ENCODE measurements around the gene SLC39A3. TPM values are rescaled to one million over a fixed set of nuclear protein-coding genes. Genes with fewer than 3 reads are reported as not detected.

The SLC39A3 gene
- total and polyA plus RNA-seq, 7 donors = 7.2 to 35.4 (median 17.1) TPM

DNA sequence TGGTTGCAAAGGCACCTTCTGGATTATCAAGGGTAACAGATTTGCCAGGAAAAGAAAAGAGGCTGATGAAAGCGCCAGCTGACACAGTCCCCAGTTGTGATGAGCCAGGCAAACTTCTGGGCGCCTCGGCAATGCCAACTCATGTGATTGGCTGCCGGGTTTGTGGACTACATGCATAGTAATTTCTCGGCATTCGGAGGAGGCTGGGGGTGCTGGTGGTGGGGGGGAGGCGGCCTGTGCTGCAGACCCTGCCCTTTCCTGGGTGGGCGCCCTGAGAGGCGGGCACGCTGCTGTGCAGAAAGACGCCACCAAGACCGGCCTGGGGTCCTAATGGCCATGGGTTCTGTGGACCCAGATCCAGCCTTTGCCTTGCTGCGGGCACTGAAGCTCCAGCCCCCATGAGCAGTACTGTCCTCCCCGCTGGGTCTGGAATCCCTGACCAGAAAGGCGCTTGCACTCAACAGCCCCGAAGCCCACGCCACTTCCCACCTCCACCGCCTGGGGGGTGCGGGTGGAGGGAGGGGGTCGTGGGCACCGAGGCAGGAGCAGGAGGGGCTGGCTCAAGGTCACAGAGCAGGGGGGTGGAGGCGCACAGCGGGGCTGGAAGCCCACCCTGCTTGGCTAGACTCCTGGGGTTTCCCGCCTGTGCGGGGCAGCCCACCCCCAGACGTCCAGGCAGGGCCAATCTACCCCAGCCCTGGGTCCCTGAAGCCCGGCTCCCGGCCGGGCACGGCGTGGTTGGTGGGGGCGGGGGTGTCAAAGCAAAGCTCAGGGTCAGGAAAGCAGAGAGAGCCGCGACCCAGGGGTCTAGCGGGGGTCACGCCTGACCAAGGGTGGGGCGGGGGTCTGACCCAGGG is 19.7 kb downstream of the SLC39A3 start:
- peaks cover 12 to 58% (median 34%) of the 10 kb centered on the region in 3 donors for H3K27me3 ChIP-seq
- intact Hi-C loops (cut with DNase I) = no loop called here
- peak; percentile 64 for DNase-seq

DNA sequence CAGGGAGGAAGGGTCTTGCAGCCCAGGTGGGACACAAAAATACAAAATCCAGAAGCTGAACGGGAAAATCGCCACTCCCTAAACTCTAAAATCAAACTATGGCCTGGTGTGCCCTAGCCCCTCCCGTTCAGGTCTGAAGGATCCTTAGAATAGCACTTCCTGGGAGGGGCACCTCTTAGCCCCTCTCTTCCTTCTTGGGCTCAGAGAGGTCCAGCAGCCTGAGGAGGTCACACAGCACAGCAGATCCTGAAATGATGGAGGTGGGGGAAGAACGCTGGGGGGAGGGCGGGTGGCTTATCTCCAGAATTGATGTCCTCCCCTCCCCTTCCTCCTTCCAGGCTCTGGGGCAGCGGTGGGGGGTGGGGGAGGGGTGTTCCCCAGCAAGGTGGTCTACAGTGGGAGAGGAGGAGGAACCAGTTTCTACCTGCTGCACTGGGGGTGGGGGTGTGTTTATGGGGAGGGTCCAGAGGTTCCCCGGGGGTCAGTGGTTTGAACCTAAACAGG is 20.5 kb downstream of the SLC39A3 start:
- WGBS, 2 donors = 24 to 52% methylated on average over 7 of the region's 7 CpGs
- Histone ChIP-seq H3K27ac (no peak overlapping the region), H3K36me3 (no peaks in the 10 kb centered on the region), H3K4me3 (no peak overlapping the region), H3K9me3 (peaks cover 0 to 7% (median 5%) of the 10 kb centered on the region in 4 donors), H3K4me1 (peaks cover 0 to 35% (median 30%) of the 10 kb centered on the region in 4 donors), H3K27me3 (peaks cover 12 to 60% (median 34%) of the 10 kb centered on the region in 3 donors)
- DNase-seq = peak; percentile 32
- intact Hi-C loops (cut with DNase I) = no loop called here
- TF ChIP-seq, protein P1, sequence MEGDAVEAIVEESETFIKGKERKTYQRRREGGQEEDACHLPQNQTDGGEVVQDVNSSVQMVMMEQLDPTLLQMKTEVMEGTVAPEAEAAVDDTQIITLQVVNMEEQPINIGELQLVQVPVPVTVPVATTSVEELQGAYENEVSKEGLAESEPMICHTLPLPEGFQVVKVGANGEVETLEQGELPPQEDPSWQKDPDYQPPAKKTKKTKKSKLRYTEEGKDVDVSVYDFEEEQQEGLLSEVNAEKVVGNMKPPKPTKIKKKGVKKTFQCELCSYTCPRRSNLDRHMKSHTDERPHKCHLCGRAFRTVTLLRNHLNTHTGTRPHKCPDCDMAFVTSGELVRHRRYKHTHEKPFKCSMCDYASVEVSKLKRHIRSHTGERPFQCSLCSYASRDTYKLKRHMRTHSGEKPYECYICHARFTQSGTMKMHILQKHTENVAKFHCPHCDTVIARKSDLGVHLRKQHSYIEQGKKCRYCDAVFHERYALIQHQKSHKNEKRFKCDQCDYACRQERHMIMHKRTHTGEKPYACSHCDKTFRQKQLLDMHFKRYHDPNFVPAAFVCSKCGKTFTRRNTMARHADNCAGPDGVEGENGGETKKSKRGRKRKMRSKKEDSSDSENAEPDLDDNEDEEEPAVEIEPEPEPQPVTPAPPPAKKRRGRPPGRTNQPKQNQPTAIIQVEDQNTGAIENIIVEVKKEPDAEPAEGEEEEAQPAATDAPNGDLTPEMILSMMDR (IDR thresholded peaks at IDR 0.05) = no peak
- TF ChIP-seq POLR2AphosphoS5 (IDR thresholded peaks at IDR 0.05) = no peak
- no peak for TF ChIP-seq EP300 (IDR thresholded peaks at IDR 0.05)
- TF ChIP-seq POLR2A (IDR thresholded peaks at IDR 0.05) = no peak

More for the DNA sequence above, 19.7 kb downstream of the SLC39A3 start:
- Histone ChIP-seq H3K4me1 (peaks cover 0 to 35% (median 30%) of the 10 kb centered on the region in 4 donors), H3K4me3 (peak overlapping the region in 3 of 4 donors; percentile 23 to 46 (median 44)), H3K9me3 (peaks cover 0 to 5% (median 4%) of the 10 kb centered on the region in 4 donors), H3K36me3 (no peaks in the 10 kb centered on the region), H3K27ac (peak overlapping the region in 1 of 4 donors; percentile 59)
- 6 to 9% methylated on average over 37 of the region's 37 CpGs for WGBS, 2 donors
- TF ChIP-seq POLR2AphosphoS5 (IDR thresholded peaks at IDR 0.05) = no peak
- TF ChIP-seq, protein P1 (IDR thresholded peaks at IDR 0.05) = no peak
- TF ChIP-seq POLR2A (IDR thresholded peaks at IDR 0.05) = no peak
- no peak for TF ChIP-seq EP300 (IDR thresholded peaks at IDR 0.05)

DNA sequence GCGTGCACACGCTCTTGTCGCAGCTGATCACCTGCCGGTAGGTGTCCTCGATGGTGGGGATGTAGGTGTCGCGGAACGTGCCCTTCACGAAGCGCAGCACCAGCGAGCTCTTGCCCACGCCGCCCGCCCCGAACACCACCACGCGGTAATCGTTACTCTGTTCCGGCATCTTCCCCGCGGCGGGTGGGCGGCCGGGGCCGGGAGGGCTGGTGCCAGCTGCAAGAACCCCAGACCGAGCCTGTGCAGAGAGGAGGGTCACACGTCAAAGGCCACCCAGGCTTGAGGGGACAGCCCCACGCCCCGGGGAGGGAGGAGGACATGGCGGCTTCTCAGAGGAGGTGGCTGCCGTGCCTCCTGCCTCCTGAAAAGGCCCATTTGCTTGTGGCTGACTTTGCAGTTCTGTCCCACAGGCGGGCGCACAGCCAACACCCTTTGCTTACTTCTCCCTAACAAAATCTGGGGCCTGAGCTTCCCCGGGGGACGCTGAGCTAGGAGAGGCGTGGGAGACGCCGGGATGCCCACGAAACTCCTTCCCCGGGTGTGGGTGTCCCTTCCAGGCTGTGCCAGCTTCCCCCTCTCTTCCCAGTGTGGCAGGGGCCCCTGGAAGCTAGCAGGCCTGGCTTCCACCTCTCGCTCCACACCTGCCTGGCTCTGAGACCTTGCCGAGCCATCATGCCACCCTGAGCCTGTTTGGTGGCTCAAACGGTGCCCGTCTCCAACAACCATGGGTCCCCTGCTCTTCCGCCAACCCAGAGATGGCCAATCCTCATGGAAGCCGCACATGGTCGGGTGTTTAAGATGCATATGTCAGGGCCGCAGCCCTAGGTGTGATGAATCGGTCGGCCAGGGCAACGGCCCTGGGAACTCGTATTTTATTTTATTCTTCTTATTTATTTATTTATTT is 21.9 kb downstream of the SLC39A3 start:
- Histone ChIP-seq H3K36me3 (no peaks in the 10 kb centered on the region), H3K4me1 (peaks cover 0 to 26% (median 20%) of the 10 kb centered on the region in 4 donors), H3K4me3 (no peak overlapping the region), H3K27me3 (peaks cover 12 to 60% (median 34%) of the 10 kb centered on the region in 3 donors), H3K9me3 (peaks cover 0 to 7% (median 5%) of the 10 kb centered on the region in 4 donors), H3K27ac (no peak overlapping the region)
- TF ChIP-seq POLR2A (IDR thresholded peaks at IDR 0.05) = no peak
- 86 to 87% methylated on average over 52 of the region's 52 CpGs for WGBS, 2 donors
- intact Hi-C loops (cut with DNase I) = no loop called here
- peak; percentile 50 for DNase-seq

DNA sequence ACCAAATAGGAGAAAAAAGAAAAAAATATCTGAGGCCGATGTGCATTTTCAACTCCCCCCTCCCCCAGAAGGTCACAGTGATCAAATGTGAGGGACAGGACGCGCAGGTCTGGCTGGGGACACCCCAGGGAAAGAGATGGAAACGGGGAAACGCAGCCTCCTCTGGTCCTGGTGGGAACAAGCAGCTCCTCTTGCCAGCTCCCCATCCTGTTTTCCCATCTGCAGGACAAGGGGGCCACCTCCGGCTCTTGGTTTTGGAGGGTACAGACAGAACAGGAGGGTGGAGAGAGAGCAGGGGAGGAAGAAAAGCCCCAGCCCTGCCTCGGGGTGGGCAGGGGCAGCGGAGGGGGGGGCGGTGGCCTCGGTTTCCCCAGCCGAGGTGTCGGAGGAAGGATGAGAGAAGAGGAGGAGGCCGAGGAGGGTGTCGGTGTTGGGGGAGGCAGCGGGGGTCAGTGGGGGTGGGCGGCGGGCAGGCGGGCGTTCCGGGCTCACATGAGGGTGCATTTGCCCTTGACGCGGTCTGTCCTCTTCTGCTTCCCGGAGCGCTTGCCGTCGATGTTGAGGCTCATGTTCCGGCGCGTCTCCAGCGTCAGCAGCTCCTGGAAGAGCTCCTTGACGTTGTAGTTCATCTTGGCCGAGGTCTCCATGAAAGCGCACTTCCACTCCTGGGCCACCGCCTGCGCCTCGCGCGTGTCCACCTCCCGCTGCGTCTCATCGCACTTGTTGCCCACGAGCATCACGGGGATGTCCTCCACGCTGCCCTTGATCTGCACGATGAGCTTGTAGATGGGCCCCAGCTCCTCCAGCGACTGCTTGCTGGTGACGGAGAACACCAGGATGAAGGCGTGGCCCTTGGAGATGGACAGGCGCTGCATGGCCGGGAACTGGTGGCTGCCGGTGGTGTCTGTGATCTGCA is 22.8 kb downstream of the SLC39A3 start:
- TF ChIP-seq EP300 (IDR thresholded peaks at IDR 0.05) (no peak), POLR2AphosphoS5 (IDR thresholded peaks at IDR 0.05) (no peak), POLR2A (IDR thresholded peaks at IDR 0.05) (no peak)
- TF ChIP-seq, protein P1 (IDR thresholded peaks at IDR 0.05) = no peak
- H3K9me3 ChIP-seq = peaks cover 0 to 7% (median 5%) of the 10 kb centered on the region in 4 donors
- 91% methylated on average over 51 of the region's 51 CpGs for WGBS, 2 donors
- H3K4me1 ChIP-seq = peaks cover 0 to 21% (median 16%) of the 10 kb centered on the region in 4 donors
- peak; percentile 53 for DNase-seq
- H3K4me3 ChIP-seq = no peak overlapping the region
- H3K36me3 ChIP-seq = no peaks in the 10 kb centered on the region
- intact Hi-C loops (cut with DNase I) = no loop called here
- H3K27me3 ChIP-seq = peaks cover 12 to 57% (median 33%) of the 10 kb centered on the region in 3 donors
- H3K27ac ChIP-seq = no peak overlapping the region

All from sigmoid colon (tissue), 7 donors.